Measurements from ENCODE around the gene IDI1. TPM values are rescaled to one million over a fixed set of nuclear protein-coding genes. Genes with fewer than 3 reads are reported as not detected.
A peak's percentile ranks its signal among the peaks of the same experiment; 100 is the strongest.

The IDI1 gene
- total RNA-seq, 1 donor from 2014 or later = 3.8 TPM

- intact Hi-C loops (cut with DNase I) = no loop called here
- H3K27me3 ChIP-seq = no peaks in the 10 kb centered on the region
- TF ChIP-seq CTCF (IDR thresholded peaks at IDR 0.05) = no peak
Measured at GRCh38 chr10:1022413-1022812, 26.5 kb downstream of the IDI1 start.

GRCh38 chr10:1020958-1021357 is 28.0 kb downstream of the IDI1 start:
- H3K36me3 ChIP-seq = peaks cover 31 to 32% of the 10 kb centered on the region in 2 donors
- DNase-seq (ENCODE audit: low spot score in 2 of 2) = peak in 1 of 2 donors; percentile 44
- H3K4me3 ChIP-seq = no peak overlapping the region
- H3K27me3 ChIP-seq = no peaks in the 10 kb centered on the region
- H3K4me1 ChIP-seq = no peaks in the 10 kb centered on the region
- H3K9me3 ChIP-seq = no peaks in the 10 kb centered on the region
- TF ChIP-seq CTCF (IDR thresholded peaks at IDR 0.05) = no peak
- H3K27ac ChIP-seq = no peak overlapping the region
- intact Hi-C loops (cut with DNase I) = no loop called here

More at GRCh38 chr10:1022413-1022812, 26.5 kb downstream of the IDI1 start:
- Histone ChIP-seq H3K4me3 (no peak overlapping the region), H3K4me1 (no peaks in the 10 kb centered on the region), H3K27ac (no peak overlapping the region), H3K36me3 (peaks cover 16 to 17% of the 10 kb centered on the region in 2 donors), H3K9me3 (no peaks in the 10 kb centered on the region)
- DNase-seq (ENCODE audit: low spot score in 2 of 2) = peak in 1 of 2 donors; percentile 42

- Histone ChIP-seq H3K27me3 (no peaks in the 10 kb centered on the region), H3K36me3 (peaks cover 35 to 36% of the 10 kb centered on the region in 2 donors), H3K27ac (no peak overlapping the region), H3K4me3 (no peak overlapping the region), H3K9me3 (no peaks in the 10 kb centered on the region), H3K4me1 (no peaks in the 10 kb centered on the region)
- no peak for TF ChIP-seq CTCF (IDR thresholded peaks at IDR 0.05)
- DNase-seq (ENCODE audit: low spot score in 2 of 2) = peak in 1 of 2 donors; percentile 49
- intact Hi-C loops (cut with DNase I) = no loop called here
Measured at GRCh38 chr10:1020460-1020859, 28.5 kb downstream of the IDI1 start.

- no peaks in the 10 kb centered on the region for H3K4me1 ChIP-seq
- H3K4me3 ChIP-seq = no peak overlapping the region
Measured at GRCh38 chr10:1019362-1019761, 29.6 kb downstream of the IDI1 start.

GRCh38 chr10:1015688-1016087 is 33.2 kb downstream of the IDI1 start:
- Histone ChIP-seq H3K27ac (no peak overlapping the region), H3K4me3 (no peak overlapping the region), H3K27me3 (no peaks in the 10 kb centered on the region), H3K36me3 (peaks cover 75 to 79% of the 10 kb centered on the region in 2 donors), H3K9me3 (no peaks in the 10 kb centered on the region), H3K4me1 (no peaks in the 10 kb centered on the region)
- no peak for DNase-seq (ENCODE audit: low spot score in 2 of 2)
- TF ChIP-seq CTCF (IDR thresholded peaks at IDR 0.05) = no peak
- intact Hi-C loops (cut with DNase I) = no loop called here

More at GRCh38 chr10:1019362-1019761, 29.6 kb downstream of the IDI1 start:
- peak in 1 of 2 donors; percentile 25 for DNase-seq (ENCODE audit: low spot score in 2 of 2)
- no peaks in the 10 kb centered on the region for H3K9me3 ChIP-seq
- intact Hi-C loops (cut with DNase I) = no loop called here
- no peak for TF ChIP-seq CTCF (IDR thresholded peaks at IDR 0.05)
- peaks cover 40 to 45% of the 10 kb centered on the region in 2 donors for H3K36me3 ChIP-seq
- no peak overlapping the region for H3K27ac ChIP-seq
- no peaks in the 10 kb centered on the region for H3K27me3 ChIP-seq

- no peak for TF ChIP-seq CTCF (IDR thresholded peaks at IDR 0.05)
- H3K36me3 ChIP-seq = peaks cover 88 to 92% of the 10 kb centered on the region in 2 donors
- H3K4me1 ChIP-seq = no peaks in the 10 kb centered on the region
- no peak overlapping the region for H3K27ac ChIP-seq
- peak in 1 of 2 donors; percentile 41 for DNase-seq (ENCODE audit: low spot score in 2 of 2)
- H3K9me3 ChIP-seq = no peaks in the 10 kb centered on the region
- intact Hi-C loops (cut with DNase I) = no loop called here
- H3K27me3 ChIP-seq = no peaks in the 10 kb centered on the region
- no peak overlapping the region for H3K4me3 ChIP-seq
Measured at GRCh38 chr10:1011696-1012095, 37.2 kb downstream of the IDI1 start.
